ENCODE measurements around the gene KIF1A. TPM values are rescaled to one million over a fixed set of nuclear protein-coding genes. Genes with fewer than 3 reads are reported as not detected.

The KIF1A gene
- total RNA-seq, 1 donor = not detected

DNA sequence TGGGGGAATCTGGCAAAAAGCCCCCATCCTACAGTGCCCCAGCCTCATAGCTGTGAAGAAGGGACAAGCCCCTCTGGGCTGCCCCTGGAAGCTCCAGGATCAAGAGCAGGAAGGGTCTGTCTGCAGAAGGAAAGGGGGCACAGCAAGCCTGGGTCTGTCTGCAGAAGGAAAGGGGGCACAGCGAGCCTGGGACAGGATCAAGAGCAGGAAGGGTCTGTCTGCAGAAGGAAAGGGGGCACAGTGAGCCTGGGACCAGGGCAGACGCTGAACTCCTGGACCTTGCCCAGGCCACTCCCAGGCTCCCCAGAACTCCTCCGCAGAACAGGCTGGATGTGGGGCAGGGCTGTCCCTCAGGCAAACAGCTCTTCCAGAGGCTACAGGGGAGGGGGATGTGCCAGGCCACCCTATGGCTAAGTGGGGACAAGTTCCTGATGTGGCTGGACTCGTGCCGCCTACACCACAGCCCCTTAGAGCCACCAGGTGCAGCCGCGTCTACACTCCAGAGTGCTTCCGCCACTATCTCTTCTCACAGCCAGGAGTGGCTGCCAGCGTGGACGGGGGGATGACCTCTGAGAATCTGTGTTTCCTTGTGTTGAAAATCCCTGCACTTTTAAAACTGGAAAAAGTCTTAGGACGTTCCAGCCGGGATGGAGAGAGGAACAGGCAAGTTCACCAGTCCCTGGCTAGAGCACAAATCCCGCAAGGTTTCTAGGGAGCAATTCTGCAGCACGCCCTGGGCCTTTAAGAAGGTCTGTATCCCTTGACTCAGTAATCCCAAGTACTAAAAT is 20.8 kb downstream of the KIF1A start:
- H3K27ac ChIP-seq (ENCODE audit: low read depth, low read length) = no peak overlapping the region
- H3K4me1 ChIP-seq (ENCODE audit: insufficient read depth, low read length) = no peaks in the 10 kb centered on the region
- peak; percentile 56 for DNase-seq (ENCODE audit: insufficient read length, low spot score, missing footprints)
- peaks cover 54% of the 10 kb centered on the region for H3K27me3 ChIP-seq (ENCODE audit: insufficient read depth, low read length)
- H3K4me2 ChIP-seq (ENCODE audit: insufficient read depth, low read length) = no peak overlapping the region
- no peaks in the 10 kb centered on the region for H3K79me2 ChIP-seq (ENCODE audit: insufficient read depth, low read length)
- H3K9me3 ChIP-seq (ENCODE audit: low read depth, low read length) = no peaks in the 10 kb centered on the region
- TF ChIP-seq, protein P1, sequence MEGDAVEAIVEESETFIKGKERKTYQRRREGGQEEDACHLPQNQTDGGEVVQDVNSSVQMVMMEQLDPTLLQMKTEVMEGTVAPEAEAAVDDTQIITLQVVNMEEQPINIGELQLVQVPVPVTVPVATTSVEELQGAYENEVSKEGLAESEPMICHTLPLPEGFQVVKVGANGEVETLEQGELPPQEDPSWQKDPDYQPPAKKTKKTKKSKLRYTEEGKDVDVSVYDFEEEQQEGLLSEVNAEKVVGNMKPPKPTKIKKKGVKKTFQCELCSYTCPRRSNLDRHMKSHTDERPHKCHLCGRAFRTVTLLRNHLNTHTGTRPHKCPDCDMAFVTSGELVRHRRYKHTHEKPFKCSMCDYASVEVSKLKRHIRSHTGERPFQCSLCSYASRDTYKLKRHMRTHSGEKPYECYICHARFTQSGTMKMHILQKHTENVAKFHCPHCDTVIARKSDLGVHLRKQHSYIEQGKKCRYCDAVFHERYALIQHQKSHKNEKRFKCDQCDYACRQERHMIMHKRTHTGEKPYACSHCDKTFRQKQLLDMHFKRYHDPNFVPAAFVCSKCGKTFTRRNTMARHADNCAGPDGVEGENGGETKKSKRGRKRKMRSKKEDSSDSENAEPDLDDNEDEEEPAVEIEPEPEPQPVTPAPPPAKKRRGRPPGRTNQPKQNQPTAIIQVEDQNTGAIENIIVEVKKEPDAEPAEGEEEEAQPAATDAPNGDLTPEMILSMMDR (IDR thresholded peaks at IDR 0.05; ENCODE audit: extremely low read depth, low read depth, low read length) = no peak
- H4K20me1 ChIP-seq (ENCODE audit: insufficient read depth, low read length) = no peaks in the 10 kb centered on the region
- H2AFZ ChIP-seq (ENCODE audit: low read length) = no peak overlapping the region
- H3K4me3 ChIP-seq (ENCODE audit: insufficient read depth, low read length) = no peak overlapping the region
- H3K36me3 ChIP-seq (ENCODE audit: insufficient read depth, low read length) = no peaks in the 10 kb centered on the region

- Histone ChIP-seq H3K79me2 (ENCODE audit: insufficient read depth, low read length) (no peaks in the 10 kb centered on the region), H3K27me3 (ENCODE audit: insufficient read depth, low read length) (peaks cover 52% of the 10 kb centered on the region), H3K9me3 (ENCODE audit: low read depth, low read length) (no peaks in the 10 kb centered on the region), H3K4me1 (ENCODE audit: insufficient read depth, low read length) (no peaks in the 10 kb centered on the region), H3K4me2 (ENCODE audit: insufficient read depth, low read length) (no peak overlapping the region), H2AFZ (ENCODE audit: low read length) (no peak overlapping the region), H4K20me1 (ENCODE audit: insufficient read depth, low read length) (no peaks in the 10 kb centered on the region), H3K4me3 (ENCODE audit: insufficient read depth, low read length) (no peak overlapping the region), H3K36me3 (ENCODE audit: insufficient read depth, low read length) (no peaks in the 10 kb centered on the region), H3K27ac (ENCODE audit: low read depth, low read length) (no peak overlapping the region)
- DNase-seq (ENCODE audit: insufficient read length, low spot score, missing footprints) = peak; percentile 53
- TF ChIP-seq, protein P1 (IDR thresholded peaks at IDR 0.05; ENCODE audit: extremely low read depth, low read depth, low read length) = no peak
These were observed 21.6 kb downstream of the KIF1A start for GRCh38 chr2:240798327-240798905.

DNA sequence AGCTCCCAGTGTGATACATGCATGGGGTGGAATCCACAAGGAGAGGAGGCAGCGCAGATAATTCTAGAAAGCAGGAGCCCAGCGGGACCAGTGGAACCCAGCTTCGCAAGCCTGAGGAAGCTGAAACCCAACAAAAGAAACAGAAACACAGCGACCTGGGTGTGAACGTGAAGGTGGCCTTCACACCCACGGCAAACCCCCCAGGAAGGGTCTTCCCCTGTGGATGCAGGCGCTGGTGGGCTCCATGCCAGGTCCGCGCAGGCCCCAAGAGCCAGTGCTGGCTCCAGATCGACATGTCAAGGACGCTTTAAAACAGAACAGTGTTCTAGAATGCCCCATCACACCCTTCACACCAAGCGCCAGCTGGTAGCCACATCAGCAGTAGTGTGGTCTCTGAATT is 22.1 kb downstream of the KIF1A start:
- no peaks in the 10 kb centered on the region for H3K79me2 ChIP-seq (ENCODE audit: insufficient read depth, low read length)
- TF ChIP-seq, protein P1 (IDR thresholded peaks at IDR 0.05; ENCODE audit: extremely low read depth, low read depth, low read length) = no peak
- peaks cover 48% of the 10 kb centered on the region for H3K27me3 ChIP-seq (ENCODE audit: insufficient read depth, low read length)
- H3K9me3 ChIP-seq (ENCODE audit: low read depth, low read length) = no peaks in the 10 kb centered on the region
- H3K4me2 ChIP-seq (ENCODE audit: insufficient read depth, low read length) = no peak overlapping the region
- DNase-seq (ENCODE audit: insufficient read length, low spot score, missing footprints) = peak; percentile 54
- H2AFZ ChIP-seq (ENCODE audit: low read length) = no peak overlapping the region
- H3K27ac ChIP-seq (ENCODE audit: low read depth, low read length) = no peak overlapping the region
- no peaks in the 10 kb centered on the region for H3K36me3 ChIP-seq (ENCODE audit: insufficient read depth, low read length)
- no peaks in the 10 kb centered on the region for H3K4me1 ChIP-seq (ENCODE audit: insufficient read depth, low read length)
- no peak overlapping the region for H3K4me3 ChIP-seq (ENCODE audit: insufficient read depth, low read length)
- H4K20me1 ChIP-seq (ENCODE audit: insufficient read depth, low read length) = no peaks in the 10 kb centered on the region

DNA sequence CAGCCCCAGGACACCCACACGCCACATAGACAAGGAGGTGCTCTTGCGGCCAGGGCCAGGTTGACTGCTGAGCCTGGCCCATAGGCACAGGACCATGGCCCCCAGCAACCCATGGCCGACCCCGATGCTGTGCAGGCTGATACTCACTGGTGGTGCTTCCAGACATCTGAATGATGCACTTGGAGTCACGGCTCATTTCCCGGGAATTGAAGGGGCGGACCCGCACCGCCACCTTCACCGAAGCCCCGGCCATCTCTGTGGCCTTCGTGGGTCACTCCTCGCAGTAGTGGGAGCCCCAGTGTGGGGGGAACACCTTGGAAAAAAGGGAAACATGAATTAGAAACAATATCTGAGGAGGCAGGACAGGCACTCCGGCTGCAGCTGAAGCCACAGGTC is 22.5 kb downstream of the KIF1A start:
- H2AFZ ChIP-seq (ENCODE audit: low read length) = no peak overlapping the region
- H3K79me2 ChIP-seq (ENCODE audit: insufficient read depth, low read length) = no peaks in the 10 kb centered on the region
- DNase-seq (ENCODE audit: insufficient read length, low spot score, missing footprints) = peak; percentile 81
- no peaks in the 10 kb centered on the region for H4K20me1 ChIP-seq (ENCODE audit: insufficient read depth, low read length)
- H3K4me2 ChIP-seq (ENCODE audit: insufficient read depth, low read length) = no peak overlapping the region
- peaks cover 44% of the 10 kb centered on the region for H3K27me3 ChIP-seq (ENCODE audit: insufficient read depth, low read length)
- H3K4me1 ChIP-seq (ENCODE audit: insufficient read depth, low read length) = no peaks in the 10 kb centered on the region
- H3K36me3 ChIP-seq (ENCODE audit: insufficient read depth, low read length) = no peaks in the 10 kb centered on the region
- no peak overlapping the region for H3K27ac ChIP-seq (ENCODE audit: low read depth, low read length)
- TF ChIP-seq, protein P1 (IDR thresholded peaks at IDR 0.05; ENCODE audit: extremely low read depth, low read depth, low read length) = no peak
- no peak overlapping the region for H3K4me3 ChIP-seq (ENCODE audit: insufficient read depth, low read length)
- H3K9me3 ChIP-seq (ENCODE audit: low read depth, low read length) = no peaks in the 10 kb centered on the region

Measured in osteoblast (primary cell).